RWPE1 (cell line): Measurements from ENCODE around the gene SLCO4A1.
A peak's percentile ranks its signal among the peaks of the same experiment; 100 is the strongest.

Experiments used
- CTCF ChIA-PET: fragments of 350-600 bp; sonication (Branson Sonifier 250); formaldehyde crosslinking; extraction: SDS; loops from one replicate; lab custom pipeline; 2021; lab: Yijun Ruan, JAX
- POLR2A ChIA-PET: fragments of 400-600 bp; formaldehyde crosslinking; extraction: SDS; loops from one replicate; lab custom pipeline; 2020; ENCODE audit warnings: antibody characterized with exemption; ENCODE audit not compliant: low non-redundant PET; lab: Yijun Ruan, JAX
- DNase-seq: peaks from one replicate; pipeline ENCODE4 v3.0.0; 2012; ENCODE audit warnings: low spot score
- H3K27ac ChIP-seq: fragments of 450-650 bp; 2 replicates; pipeline ENCODE4 v1.5.1; 2017
- TF ChIP-seq, protein P1 (sequence below): fragments of 450-650 bp; conservative IDR thresholded peaks from 2 replicates; pipeline ENCODE4 v1.5.1; 2017; ENCODE audit warnings: low read depth, mild to moderate bottlenecking

SLCO4A1 gene

DNA sequence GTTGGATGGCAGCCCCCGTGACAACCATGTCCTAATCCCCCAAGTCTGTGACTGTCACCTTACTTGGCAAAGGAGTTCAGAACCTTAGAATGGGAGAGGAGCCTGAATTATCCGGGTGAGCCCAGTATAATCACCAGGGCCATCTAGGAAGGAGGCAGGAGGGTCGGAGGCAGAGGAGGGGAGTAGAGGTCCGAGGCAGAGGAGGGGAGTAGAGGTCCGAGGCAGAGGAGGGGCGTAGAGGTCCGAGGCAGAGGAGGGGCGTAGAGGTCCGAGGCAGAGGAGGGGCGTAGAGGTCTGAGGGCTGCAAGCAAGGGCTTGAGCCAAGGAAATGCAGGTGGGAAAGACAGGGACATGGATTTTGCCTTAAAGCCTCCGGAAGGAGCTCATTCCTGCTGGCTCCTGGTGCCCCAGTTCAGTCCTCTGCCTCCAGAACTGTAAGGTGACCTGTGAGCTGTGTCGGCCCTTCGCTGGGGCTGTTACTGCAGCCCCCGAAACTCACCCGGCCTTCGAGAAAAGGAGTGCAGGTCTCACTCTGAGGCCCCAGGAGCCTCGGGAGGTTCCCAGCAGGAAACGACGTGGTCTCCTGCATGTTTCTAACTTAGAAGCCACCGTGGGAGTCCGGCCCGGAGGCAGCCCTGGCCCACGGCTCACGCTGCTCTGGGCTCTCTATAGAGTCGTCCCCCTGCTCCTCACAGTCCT is 20.0 kb upstream of the SLCO4A1 start:
- CTCF ChIA-PET: interaction anchor here (0.5 to 1.9 kb wide), 7 partner anchors 20 to 886 kb away, joined by 3 to 9 read pairs (median 3); no protein-coding TSS in a partner anchor
- POLR2A ChIA-PET: no interaction called here
- TF ChIP-seq, protein P1, sequence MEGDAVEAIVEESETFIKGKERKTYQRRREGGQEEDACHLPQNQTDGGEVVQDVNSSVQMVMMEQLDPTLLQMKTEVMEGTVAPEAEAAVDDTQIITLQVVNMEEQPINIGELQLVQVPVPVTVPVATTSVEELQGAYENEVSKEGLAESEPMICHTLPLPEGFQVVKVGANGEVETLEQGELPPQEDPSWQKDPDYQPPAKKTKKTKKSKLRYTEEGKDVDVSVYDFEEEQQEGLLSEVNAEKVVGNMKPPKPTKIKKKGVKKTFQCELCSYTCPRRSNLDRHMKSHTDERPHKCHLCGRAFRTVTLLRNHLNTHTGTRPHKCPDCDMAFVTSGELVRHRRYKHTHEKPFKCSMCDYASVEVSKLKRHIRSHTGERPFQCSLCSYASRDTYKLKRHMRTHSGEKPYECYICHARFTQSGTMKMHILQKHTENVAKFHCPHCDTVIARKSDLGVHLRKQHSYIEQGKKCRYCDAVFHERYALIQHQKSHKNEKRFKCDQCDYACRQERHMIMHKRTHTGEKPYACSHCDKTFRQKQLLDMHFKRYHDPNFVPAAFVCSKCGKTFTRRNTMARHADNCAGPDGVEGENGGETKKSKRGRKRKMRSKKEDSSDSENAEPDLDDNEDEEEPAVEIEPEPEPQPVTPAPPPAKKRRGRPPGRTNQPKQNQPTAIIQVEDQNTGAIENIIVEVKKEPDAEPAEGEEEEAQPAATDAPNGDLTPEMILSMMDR: no peak
- no peak for DNase-seq
- H3K27ac ChIP-seq: peak overlapping the region; percentile 100

DNA sequence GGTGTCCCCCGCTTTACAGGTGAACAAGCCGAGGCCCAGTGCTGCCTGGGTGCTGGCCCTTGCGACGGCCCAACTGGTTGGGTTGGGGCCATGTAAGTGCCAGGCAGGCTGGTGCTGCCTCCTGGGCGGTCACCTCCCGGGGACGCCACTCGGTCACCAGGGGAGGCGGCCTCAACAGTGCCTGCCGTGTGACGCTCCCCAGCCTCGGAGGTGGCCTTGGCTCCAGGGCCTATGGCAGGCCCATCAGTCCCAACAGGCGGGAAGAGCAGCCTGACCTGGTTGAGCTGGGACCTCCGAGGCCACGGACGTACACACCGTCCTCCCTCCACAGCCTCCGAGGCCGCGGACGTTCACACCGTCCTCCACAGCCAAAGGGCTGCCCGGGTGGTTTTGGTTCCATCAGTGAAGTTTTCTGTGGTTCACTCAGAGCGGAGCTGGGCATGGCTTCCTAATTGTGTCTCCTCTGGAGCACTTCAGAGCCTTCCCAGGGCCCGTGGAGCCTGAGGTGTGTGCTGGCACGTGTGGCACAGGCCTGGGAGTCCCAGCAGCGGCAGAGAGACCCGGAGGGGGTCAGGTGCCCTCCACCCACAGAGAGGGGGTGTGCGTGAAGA is 19.3 kb upstream of the SLCO4A1 start:
- no peak for DNase-seq
- H3K27ac ChIP-seq: peak overlapping the region; percentile 100
- ChIA-PET CTCF (interaction anchor here (0.6 to 1.9 kb wide), 7 partner anchors 24 to 235 kb away, joined by 3 to 9 read pairs (median 3); no protein-coding TSS in a partner anchor), POLR2A (interaction anchor here (0.6 to 1.3 kb wide), 2 partner anchors 20 to 171 kb away, joined by 3 to 13 read pairs; partner anchors contain the start of gene SLCO4A1)
- TF ChIP-seq, protein P1: no peak

DNA sequence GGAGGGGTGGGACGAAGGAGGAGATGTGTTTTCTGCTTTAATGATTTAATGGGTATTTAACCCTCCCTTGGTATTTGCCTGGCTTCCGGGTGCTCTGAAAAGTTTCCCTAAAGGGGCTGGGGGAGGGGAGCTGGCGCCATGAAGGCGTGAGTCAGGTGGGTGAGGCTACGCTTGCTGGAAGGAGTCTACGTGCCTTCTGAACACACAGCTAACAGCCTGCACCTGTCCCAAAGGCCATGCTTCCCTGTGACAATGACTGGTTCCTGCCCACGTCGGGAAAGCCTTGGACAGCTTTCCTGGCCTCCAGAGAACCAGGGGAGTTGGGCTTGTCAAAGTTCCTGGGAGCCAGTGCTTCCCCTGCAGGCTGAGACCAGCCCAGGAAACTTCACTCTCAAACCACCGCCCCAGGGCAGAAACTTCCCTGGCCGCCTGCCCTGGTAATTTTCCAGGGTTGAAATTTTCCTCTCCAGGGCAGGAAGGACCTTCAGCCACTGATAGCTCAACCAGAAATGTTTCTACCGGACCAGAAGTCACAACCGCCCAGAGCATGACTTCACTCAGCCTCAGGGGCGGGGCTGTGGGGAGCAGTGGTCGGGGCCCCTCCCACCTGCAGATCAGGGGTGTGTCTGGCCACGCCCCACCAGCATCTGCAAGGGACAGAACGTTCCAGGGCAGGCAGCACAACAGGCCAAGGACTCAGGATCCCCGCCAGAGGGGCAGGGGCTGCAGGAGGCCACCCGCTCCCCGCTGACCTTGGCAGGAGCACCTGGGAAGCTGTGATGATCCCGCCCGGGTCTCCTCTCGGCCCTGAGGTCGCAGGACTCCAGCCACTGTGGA is 18.6 kb upstream of the SLCO4A1 start:
- CTCF ChIA-PET: interaction anchor here (0.6 to 1.9 kb wide), 10 partner anchors 25 to 655 kb away, joined by 3 to 9 read pairs (median 4); no protein-coding TSS in a partner anchor
- POLR2A ChIA-PET: interaction anchor here (0.6 to 1.3 kb wide), 2 partner anchors 19 to 170 kb away, joined by 3 to 13 read pairs; partner anchors contain the start of gene SLCO4A1
- peak overlapping the region; percentile 100 for H3K27ac ChIP-seq
- peak; percentile 100 for DNase-seq
- TF ChIP-seq, protein P1: no peak

DNA sequence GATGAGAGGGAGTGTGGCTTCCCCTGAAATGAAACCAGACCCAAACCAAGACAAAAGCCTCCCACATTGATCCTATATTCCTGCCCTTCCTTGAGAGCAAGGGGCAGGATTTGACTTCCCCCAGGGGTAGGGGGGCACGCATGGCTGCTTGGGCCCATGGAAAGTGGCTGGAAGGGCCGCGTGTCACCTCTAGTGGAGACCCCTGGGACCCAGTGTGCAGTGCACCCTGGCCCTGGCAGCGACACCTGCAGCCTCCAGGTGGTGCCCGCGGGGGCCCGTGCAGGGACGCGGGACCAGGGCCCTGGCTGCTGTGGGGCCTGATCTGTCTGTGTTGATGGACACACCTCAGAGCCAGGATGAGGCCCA is 18.0 kb upstream of the SLCO4A1 start:
- POLR2A ChIA-PET: interaction anchor here (1.3 kb wide), 1 partner anchor 18 kb away, joined by 13 read pairs; the partner anchor contains the start of gene SLCO4A1
- TF ChIP-seq, protein P1: no peak; the same call in 1 of the 2 replicates
- H3K27ac ChIP-seq: peak overlapping the region; percentile 100
- no peak for DNase-seq
- CTCF ChIA-PET: interaction anchor here (0.6 to 1.9 kb wide), 9 partner anchors 31 to 656 kb away, joined by 3 to 9 read pairs (median 4); no protein-coding TSS in a partner anchor

DNA sequence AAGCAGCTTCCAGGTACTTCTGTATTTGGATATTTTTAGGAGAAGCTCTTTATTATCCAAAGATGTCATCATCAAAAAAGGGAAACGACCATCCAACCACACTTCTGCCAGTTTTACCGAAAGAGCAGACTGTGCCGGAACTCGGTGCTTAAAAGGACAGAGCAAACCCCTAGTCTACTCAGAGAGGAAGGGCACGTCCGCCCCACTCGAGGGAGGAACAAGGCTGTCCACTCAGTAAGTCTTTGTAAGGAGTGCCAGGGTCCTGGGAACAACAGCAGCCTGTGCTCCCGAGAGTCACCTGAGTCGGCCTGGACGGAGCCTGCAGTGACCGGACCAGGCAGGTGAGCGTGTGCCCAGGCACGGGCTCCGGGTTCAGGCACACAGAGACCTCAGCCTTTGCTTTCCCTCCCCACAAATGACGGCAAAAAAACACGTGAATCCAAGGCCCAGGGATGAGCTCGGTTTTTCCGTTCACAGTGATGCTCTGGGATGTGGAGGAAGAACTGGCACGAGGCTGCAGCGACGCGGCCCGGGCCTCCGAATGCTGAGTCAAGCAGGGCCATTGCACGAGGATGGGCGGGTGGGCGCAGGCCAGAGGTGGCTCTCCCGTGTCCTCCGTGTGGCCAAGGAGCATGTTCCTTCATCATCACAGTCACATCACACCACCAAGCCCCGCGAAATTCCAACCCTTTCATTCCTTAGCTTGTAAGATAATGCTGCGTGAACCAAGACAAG is 17.4 kb upstream of the SLCO4A1 start:
- peak overlapping the region; percentile 100 for H3K27ac ChIP-seq
- CTCF ChIA-PET: interaction anchor here (0.6 to 1.2 kb wide), 7 partner anchors 8 to 657 kb away, joined by 3 to 5 read pairs (median 4); no protein-coding TSS in a partner anchor
- TF ChIP-seq, protein P1: no peak
- POLR2A ChIA-PET: no interaction called here
- DNase-seq: no peak
